Stomach (tissue), 4 donors: Measurements from ENCODE around the gene TBCEL.

ENCODE experiments used
- CTCF ChIP-seq, 7 experiments: fragments of 450-650 bp in 4 of 7; fragments of 200-600 bp in 3 of 7; sonication (generic) in 3 of 7; IDR thresholded peaks; one replicate each; pipeline ENCODE4 v1.5.1; 2016 to 2019; ENCODE audit warnings: antibody characterized with exemption in 7 of 7, control low read depth in 2 of 7, mild to moderate bottlenecking in 1 of 7
- POLR2AphosphoS5 ChIP-seq, 3 donors: sonication (generic); formaldehyde crosslinking; IDR thresholded peaks; one replicate each; pipeline ENCODE4 v1.6.1; 2016; ENCODE audit warnings: antibody characterized with exemption in 3 of 3

DNA sequence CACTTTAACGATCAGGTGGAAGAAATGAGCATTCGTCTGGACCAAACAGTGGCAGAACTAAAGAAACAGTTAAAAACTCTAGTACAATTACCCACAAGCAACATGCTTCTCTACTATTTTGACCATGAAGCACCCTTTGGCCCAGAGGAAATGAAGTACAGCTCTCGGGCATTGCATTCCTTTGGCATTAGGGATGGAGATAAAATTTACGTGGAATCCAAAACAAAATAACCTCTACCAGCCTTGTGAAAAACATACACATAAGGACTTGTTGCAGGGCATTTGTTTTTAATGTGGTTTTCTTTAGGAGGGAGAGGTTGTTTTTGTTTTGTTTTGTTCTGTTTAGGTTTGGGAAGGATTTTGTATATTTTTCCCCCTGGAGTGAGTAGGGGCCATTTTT is 63.0 kb downstream of the TBCEL start:
- TF ChIP-seq CTCF (IDR thresholded peaks at IDR 0.05) (no peak), POLR2AphosphoS5 (IDR thresholded peaks at IDR 0.05) (no peak)
